Activated CD4-positive, alpha-beta T cell treated with anti-CD3 and anti-CD28 coated beads, Interleukin-2, amount 10 ng/mL, durations not matched to agents 7 days and 5 days (primary cell): ENCODE data around the gene KLHDC3. TPM values are rescaled to one million over a fixed set of nuclear protein-coding genes. Genes with fewer than 3 reads are reported as not detected.

Experiments
- CTCF ChIA-PET: fragments of 350-600 bp; sonication (Branson Sonifier 250); formaldehyde crosslinking; loops from one replicate; lab custom pipeline; 2021; ENCODE audit warnings: antibody characterized with exemption; lab: Charles Lee
- POLR2A ChIA-PET: fragments of 350-600 bp; sonication (Branson Sonifier 250); formaldehyde crosslinking; loops from one replicate; lab custom pipeline; 2021; ENCODE audit warnings: antibody characterized with exemption; lab: Charles Lee
- DNase-seq: peaks from one replicate; pipeline ENCODE4 v3.0.0-alpha.2; 2020
- H3K27ac Mint-ChIP-seq: one replicate; pipeline ENCODE4 v1.8.0; 2021; ENCODE audit warnings: mild to moderate bottlenecking, moderate library complexity, mixed read lengths
- H3K27me3 Mint-ChIP-seq: one replicate; pipeline ENCODE4 v1.8.0; 2021; ENCODE audit warnings: mixed read lengths
- H3K36me3 Mint-ChIP-seq: one replicate; pipeline ENCODE4 v1.8.0; 2021; ENCODE audit warnings: low read depth, mixed read lengths
- H3K4me1 Mint-ChIP-seq: one replicate; pipeline ENCODE4 v1.8.0; 2021; ENCODE audit warnings: mixed read lengths
- H3K4me3 Mint-ChIP-seq: one replicate; pipeline ENCODE4 v1.8.0; 2021; ENCODE audit warnings: mild to moderate bottlenecking, moderate library complexity, mixed read lengths
- H3K9me3 Mint-ChIP-seq: one replicate; pipeline ENCODE4 v1.8.0; 2021; ENCODE audit warnings: mixed read lengths
- total RNA-seq, 2 experiments: library from RNA; stranded (reverse); gene quantifications; one replicate each; pipeline ENCODE4 v1.2.3, GENCODE V29; 2021

KLHDC3 gene
- total RNA-seq, 2 experiments from 2014 or later = 64.7 to 74.2 TPM

GRCh38 chr6:42978839-42979522 lies 35.1 kb upstream of the KLHDC3 start, which contains the start of gene PEX6:
PEX6 (minus strand) TSS chr6:42979181; CDS start chr6:42979150, 31 bp downstream.
- Mint-ChIP-seq H3K36me3 (peaks cover 16% of the 10 kb centered on the region), H3K4me1 (peaks cover 48% of the 10 kb centered on the region), H3K4me3 (peak within 1 kb of the TSS; percentile 89), H3K27me3 (no peaks in the 10 kb centered on the region), H3K27ac (peak within 1 kb of the TSS; percentile 98), H3K9me3 (no peaks in the 10 kb centered on the region)
- ChIA-PET POLR2A (interaction anchor here (1.3 to 2.6 kb wide), 2 partner anchors 50 to 75 kb away, joined by 3 to 13 read pairs; partner anchors contain the start of genes CNPY3 and CUL7), CTCF (interaction anchor here (0.6 to 2.3 kb wide), 10 partner anchors 8 to 1106 kb away, joined by 3 to 7 read pairs (median 4); partner anchors contain the start of genes CNPY3 and KLHDC3)
- peak; percentile 99 for DNase-seq

- Mint-ChIP-seq H3K9me3 (no peaks in the 10 kb centered on the region), H3K36me3 (peaks cover 14% of the 10 kb centered on the region), H3K4me3 (peak overlapping the region; percentile 78), H3K27me3 (no peaks in the 10 kb centered on the region), H3K4me1 (peaks cover 49% of the 10 kb centered on the region), H3K27ac (peak overlapping the region; percentile 98)
- CTCF ChIA-PET = interaction anchor here (1.0 to 2.3 kb wide), 8 partner anchors 9 to 168 kb away, joined by 3 to 7 read pairs (median 4); partner anchors contain the start of gene CNPY3
- POLR2A ChIA-PET = interaction anchor here (0.6 to 2.6 kb wide), 3 partner anchors 9 to 74 kb away, joined by 3 to 13 read pairs (median 3); partner anchors contain the start of genes CNPY3 and CUL7
- peak; percentile 20 for DNase-seq
These were observed 34.4 kb upstream of the KLHDC3 start for GRCh38 chr6:42979523-42980177.

- ChIA-PET CTCF (interaction anchor here (0.7 kb wide), 1 partner anchor 832 kb away, joined by 3 read pairs; no protein-coding TSS in a partner anchor), POLR2A (no interaction called here)
- H3K36me3 Mint-ChIP-seq = peaks cover 18% of the 10 kb centered on the region
- no peak overlapping the region for H3K4me3 Mint-ChIP-seq
- peak overlapping the region; percentile 48 for H3K27ac Mint-ChIP-seq
- H3K4me1 Mint-ChIP-seq = peaks cover 55% of the 10 kb centered on the region
- no peak for DNase-seq
- H3K27me3 Mint-ChIP-seq = no peaks in the 10 kb centered on the region
- H3K9me3 Mint-ChIP-seq = no peaks in the 10 kb centered on the region
These were observed 32.2 kb upstream of the KLHDC3 start for GRCh38 chr6:42981836-42982235.

- no peaks in the 10 kb centered on the region for H3K9me3 Mint-ChIP-seq
- CTCF ChIA-PET = interaction anchor here (0.8 to 1.7 kb wide), 6 partner anchors 12 to 69 kb away, joined by 3 to 5 read pairs (median 4); partner anchors contain the start of genes CNPY3, CUL7, KLHDC3 and MEA1
These were observed 29.8 kb upstream of the KLHDC3 start, which contains the start of gene PPP2R5D for GRCh38 chr6:42984001-42984923. PPP2R5D (plus strand) TSS chr6:42984570; CDS start chr6:42984678, 108 bp downstream.

GRCh38 chr6:42984924-42985475 lies 29.0 kb upstream of the KLHDC3 start:
- CTCF ChIA-PET = interaction anchor here (1.1 to 1.6 kb wide), 4 partner anchors 11 to 159 kb away, joined by 3 to 5 read pairs (median 4); partner anchors contain the start of gene CNPY3
- peak overlapping the region; percentile 93 for H3K4me3 Mint-ChIP-seq
- H3K27me3 Mint-ChIP-seq = no peaks in the 10 kb centered on the region
- DNase-seq = peak; percentile 29
- POLR2A ChIA-PET = no interaction called here
- peaks cover 54% of the 10 kb centered on the region for H3K4me1 Mint-ChIP-seq
- H3K36me3 Mint-ChIP-seq = peaks cover 27% of the 10 kb centered on the region
- H3K9me3 Mint-ChIP-seq = no peaks in the 10 kb centered on the region
- H3K27ac Mint-ChIP-seq = peak overlapping the region; percentile 93

More at GRCh38 chr6:42984001-42984923, 29.8 kb upstream of the KLHDC3 start, which contains the start of gene PPP2R5D:
- Mint-ChIP-seq H3K36me3 (peaks cover 23% of the 10 kb centered on the region), H3K27ac (peak within 1 kb of the TSS; percentile 93), H3K4me1 (peaks cover 61% of the 10 kb centered on the region), H3K27me3 (no peaks in the 10 kb centered on the region), H3K4me3 (peak within 1 kb of the TSS; percentile 93)
- DNase-seq = peak; percentile 99
- POLR2A ChIA-PET = interaction anchor here (0.9 to 1.3 kb wide), 2 partner anchors 54 to 75 kb away, joined by 4 to 5 read pairs; partner anchors contain the start of genes CNPY3, KLC4 and MRPL2

GRCh38 chr6:42987533-42988451 lies 26.3 kb upstream of the KLHDC3 start:
- ChIA-PET CTCF (interaction anchor here (0.6 to 1.7 kb wide), 7 partner anchors 16 to 206 kb away, joined by 3 to 6 read pairs (median 4); no protein-coding TSS in a partner anchor), POLR2A (interaction anchor here (0.6 kb wide), 1 partner anchor 8 kb away, joined by 3 read pairs; no protein-coding TSS in a partner anchor)
- no peak for DNase-seq
- H3K4me1 Mint-ChIP-seq = peaks cover 47% of the 10 kb centered on the region
- H3K27ac Mint-ChIP-seq = no peak overlapping the region
- H3K36me3 Mint-ChIP-seq = peaks cover 35% of the 10 kb centered on the region
- H3K27me3 Mint-ChIP-seq = no peaks in the 10 kb centered on the region
- no peaks in the 10 kb centered on the region for H3K9me3 Mint-ChIP-seq
- H3K4me3 Mint-ChIP-seq = no peak overlapping the region

GRCh38 chr6:42988486-42989020 lies 25.5 kb upstream of the KLHDC3 start:
- Mint-ChIP-seq H3K4me3 (no peak overlapping the region), H3K36me3 (peaks cover 36% of the 10 kb centered on the region), H3K27ac (no peak overlapping the region), H3K4me1 (peaks cover 47% of the 10 kb centered on the region), H3K9me3 (no peaks in the 10 kb centered on the region), H3K27me3 (no peaks in the 10 kb centered on the region)
- POLR2A ChIA-PET = interaction anchor here (0.6 kb wide), 1 partner anchor 8 kb away, joined by 3 read pairs; no protein-coding TSS in a partner anchor
- DNase-seq = no peak
- CTCF ChIA-PET = interaction anchor here (0.5 to 1.7 kb wide), 7 partner anchors 16 to 207 kb away, joined by 3 to 6 read pairs (median 4); no protein-coding TSS in a partner anchor

- H3K9me3 Mint-ChIP-seq = no peaks in the 10 kb centered on the region
- no peak overlapping the region for H3K27ac Mint-ChIP-seq
- H3K27me3 Mint-ChIP-seq = no peaks in the 10 kb centered on the region
- POLR2A ChIA-PET = interaction anchor here (0.5 kb wide), 1 partner anchor 15 kb away, joined by 4 read pairs; no protein-coding TSS in a partner anchor
- peaks cover 37% of the 10 kb centered on the region for H3K36me3 Mint-ChIP-seq
- CTCF ChIA-PET = no interaction called here
- DNase-seq = no peak
- H3K4me1 Mint-ChIP-seq = peaks cover 43% of the 10 kb centered on the region
- no peak overlapping the region for H3K4me3 Mint-ChIP-seq
These were observed 24.1 kb upstream of the KLHDC3 start for GRCh38 chr6:42989923-42990322.

GRCh38 chr6:42993445-42993844 lies 20.6 kb upstream of the KLHDC3 start:
- Mint-ChIP-seq H3K9me3 (no peaks in the 10 kb centered on the region), H3K4me1 (peaks cover 13% of the 10 kb centered on the region), H3K27me3 (no peaks in the 10 kb centered on the region), H3K27ac (no peak overlapping the region), H3K36me3 (peaks cover 17% of the 10 kb centered on the region), H3K4me3 (no peak overlapping the region)
- ChIA-PET CTCF (no interaction called here), POLR2A (no interaction called here)
- no peak for DNase-seq

- H3K4me3 Mint-ChIP-seq = no peak overlapping the region
- H3K4me1 Mint-ChIP-seq = peaks cover 5% of the 10 kb centered on the region
- POLR2A ChIA-PET = no interaction called here
- CTCF ChIA-PET = interaction anchor here (0.9 to 1.8 kb wide), 6 partner anchors 10 to 24 kb away, joined by 3 to 7 read pairs (median 4); partner anchors contain the start of gene PPP2R5D
- peaks cover 2% of the 10 kb centered on the region for H3K36me3 Mint-ChIP-seq
- no peaks in the 10 kb centered on the region for H3K27me3 Mint-ChIP-seq
- no peak for DNase-seq
- no peak overlapping the region for H3K27ac Mint-ChIP-seq
- H3K9me3 Mint-ChIP-seq = no peaks in the 10 kb centered on the region
These were observed 17.5 kb upstream of the KLHDC3 start for GRCh38 chr6:42996513-42996912.
